Endothelial cell of umbilical vein (primary cell): Measurements from ENCODE around the gene AGRN. TPM values are rescaled to one million over a fixed set of nuclear protein-coding genes. Genes with fewer than 3 reads are reported as not detected.

Experiments
- BruUV-seq: library from RNA; stranded (reverse); fragments of 400-500 nt; replicated peaks from 2 replicates; lab custom pipeline; 2021; lab: Mats Ljungman, UMichigan
- CTCF ChIA-PET: fragments of 300-600, 350-600 bp; sonication (Branson Sonifier 250); formaldehyde crosslinking; loops from one replicate; lab custom pipeline; 2021; ENCODE audit warnings: antibody characterized with exemption, inconsistent platforms; lab: Charles Lee
- POLR2A ChIA-PET: fragments of 300-600, 350-600 bp; sonication (Branson Sonifier 250); formaldehyde crosslinking; loops from one replicate; lab custom pipeline; 2021; ENCODE audit warnings: antibody characterized with exemption, inconsistent platforms; lab: Charles Lee
- DNase-seq: peaks from one replicate; pipeline ENCODE4 v3.0.0-alpha.2; 2011; ENCODE audit warnings: low read depth, low spot score
- FAIRE-seq: peaks from 2 replicates; lab custom pipeline; 2011; peaks lifted over from hg19 to GRCh38; lab: Jason Lieb, UNC
- H2AFZ ChIP-seq: 2 replicates; pipeline ENCODE4 v1.6.0; 2012; ENCODE audit warnings: low read depth, low read length, control low read depth, inconsistent platforms
- H3K27ac ChIP-seq: 2 replicates; pipeline ENCODE4 v1.5.1; 2011; ENCODE audit warnings: low read depth, mild to moderate bottlenecking, control low read depth, low read length, moderate library complexity; ENCODE audit not compliant: insufficient read depth
- H3K27me3 ChIP-seq, 2 experiments: 2 replicates each; pipeline versions ENCODE4 v1.6.0 to v1.6.1; 2011; ENCODE audit warnings: low read length in 2 of 2, mixed read lengths in 1 of 2; ENCODE audit not compliant: control insufficient read depth in 2 of 2, insufficient read depth in 2 of 2
- H3K36me3 ChIP-seq, 2 experiments: 2 replicates in 1 of 2; 3 replicates in 1 of 2; pipeline ENCODE4 v1.5.1; 2011; ENCODE audit warnings: low read length in 2 of 2, mild to moderate bottlenecking in 1 of 2, moderate library complexity in 1 of 2; ENCODE audit not compliant: control insufficient read depth in 2 of 2, insufficient read depth in 2 of 2; ENCODE audit errors: extremely low read depth in 1 of 2
- H3K4me1 ChIP-seq: 3 replicates; pipeline ENCODE4 v1.5.1; 2011; ENCODE audit warnings: mild to moderate bottlenecking, low read length; ENCODE audit not compliant: control insufficient read depth, insufficient read depth; ENCODE audit errors: extremely low read depth
- H3K4me2 ChIP-seq: 2 replicates; pipeline ENCODE4 v1.6.1; 2011; ENCODE audit warnings: low read length, control low read depth, mixed read lengths; ENCODE audit not compliant: insufficient read depth
- H3K4me3 ChIP-seq, 3 experiments: fragments of 200-600 bp in 1 of 3; sonication (generic), shearing (Covaris generic) in 1 of 3; replicated peaks in 1 of 3; 2 replicates each; pipeline ENCODE4 v1.5.1; 2011 to 2016; ENCODE audit warnings: control low read depth in 3 of 3, low read length in 3 of 3, mild to moderate bottlenecking in 2 of 3, inconsistent platforms in 1 of 3, low read depth in 1 of 3, moderate library complexity in 1 of 3; ENCODE audit not compliant: insufficient read depth in 1 of 3
- H3K79me2 ChIP-seq: 2 replicates; pipeline ENCODE4 v1.6.0; 2012; ENCODE audit warnings: low read length, inconsistent platforms; ENCODE audit not compliant: control insufficient read depth, insufficient read depth
- H3K9ac ChIP-seq: replicated peaks from 2 replicates; pipeline ENCODE3; 2011; ENCODE audit warnings: low read length, control low read depth; ENCODE audit not compliant: insufficient read depth; ENCODE audit errors: extremely low read depth
- H3K9me1 ChIP-seq: replicated peaks from 3 replicates; pipeline ENCODE4 v1.6.0; 2011; ENCODE audit warnings: mild to moderate bottlenecking, low read length; ENCODE audit not compliant: control insufficient read depth, insufficient read depth; ENCODE audit errors: extremely low read depth
- H3K9me3 ChIP-seq: replicated peaks from 2 replicates; pipeline ENCODE4 v1.5.1; 2012; ENCODE audit warnings: low read length, inconsistent platforms; ENCODE audit not compliant: control insufficient read depth, insufficient read depth
- H4K20me1 ChIP-seq: replicated peaks from 2 replicates; pipeline ENCODE3; 2011; ENCODE audit warnings: mild to moderate bottlenecking, low read length; ENCODE audit not compliant: control insufficient read depth, insufficient read depth; ENCODE audit errors: extremely low read depth
- EZH2 ChIP-seq: IDR thresholded peaks from 2 replicates; pipeline ENCODE4 v1.6.1; 2012; ENCODE audit warnings: borderline replicate concordance, low read depth, mild to moderate bottlenecking, moderate library complexity, low read length, inconsistent platforms; ENCODE audit not compliant: severe bottlenecking
- FOS ChIP-seq: IDR thresholded peaks from 2 replicates; pipeline ENCODE4 v1.6.1; 2011; ENCODE audit warnings: mild to moderate bottlenecking, low read length, moderate library complexity, borderline replicate concordance; ENCODE audit not compliant: insufficient read depth
- GATA2 ChIP-seq: IDR thresholded peaks from 2 replicates; pipeline ENCODE4 v1.7.0; 2011; ENCODE audit warnings: low read depth, mild to moderate bottlenecking, moderate library complexity, mixed read lengths, low read length; ENCODE audit not compliant: insufficient read length, insufficient read depth
- JUN ChIP-seq: IDR thresholded peaks from 2 replicates; pipeline ENCODE4 v1.6.1; 2011; ENCODE audit warnings: borderline replicate concordance, low read depth; ENCODE audit not compliant: insufficient read length, insufficient read depth
- MYC ChIP-seq: IDR thresholded peaks from one replicate; pipeline ENCODE4 v1.6.1; 2011; ENCODE audit warnings: mild to moderate bottlenecking, low read depth, low read length
- POLR2A ChIP-seq: IDR thresholded peaks from 2 replicates; pipeline ENCODE4 v1.6.1; 2012; ENCODE audit warnings: low read depth, mild to moderate bottlenecking, control low read depth, low read length
- POLR2AphosphoS5 ChIP-seq: IDR thresholded peaks from 2 replicates; pipeline ENCODE4 v1.6.1; 2012; ENCODE audit warnings: low read depth, mild to moderate bottlenecking, control low read depth, low read length, moderate library complexity; ENCODE audit not compliant: insufficient read depth
- dilution Hi-C: fragments of 300-500 bp; cut with MboI; formaldehyde crosslinking; loops from one replicate; pipeline ENCODE4 v1.15.0; 2019; ENCODE audit warnings: low sequenced_read_pairs; ENCODE audit not compliant: extremely low pct_ligation_motif_present
- intact Hi-C: fragments of 100-400 bp; cut with micrococcal nuclease; formaldehyde crosslinking; loops from one replicate; pipeline ENCODE4 v1.10.0; 2022
- polyA plus RNA-seq, 4 experiments: library from polyadenylated mRNA; depleted of rRNA in 3 of 4; stranded (reverse) in 3 of 4; unstranded in 1 of 4; fragments of >200 nt; gene quantifications; 2 replicates each; pipeline versions ENCODE4 v1.2.1 to v1.2.3, GENCODE V29; 2011 to 2012; ENCODE audit warnings: missing spikeins in 1 of 4
- total RNA-seq: library from RNA; stranded (reverse); gene quantifications from 2 replicates; pipeline ENCODE4 v1.2.3, GENCODE V29; 2021
- TF ChIP-seq, protein P1 (sequence below): IDR thresholded peaks from 2 replicates; pipeline ENCODE4 v1.6.1; 2011; ENCODE audit not compliant: insufficient read depth, insufficient read length
- TF ChIP-seq, protein P2 (sequence below), 2 donors: IDR thresholded peaks; 1 replicate in 1 of 2; 2 replicates in 1 of 2; pipeline ENCODE4 v1.5.1; 2011; ENCODE audit warnings: low read length in 2 of 2, mild to moderate bottlenecking in 2 of 2, moderate library complexity in 2 of 2, control low read depth in 1 of 2, inconsistent platforms in 1 of 2, low read depth in 1 of 2; ENCODE audit not compliant: insufficient read depth in 1 of 2; ENCODE audit errors: extremely low read depth in 1 of 2

Gene AGRN
- total and polyA plus RNA-seq, 2 donors (not counting 3 experiments of a cell fraction or from before 2014, with no cell fraction given) = 66.6 to 67.8 TPM

DNA sequence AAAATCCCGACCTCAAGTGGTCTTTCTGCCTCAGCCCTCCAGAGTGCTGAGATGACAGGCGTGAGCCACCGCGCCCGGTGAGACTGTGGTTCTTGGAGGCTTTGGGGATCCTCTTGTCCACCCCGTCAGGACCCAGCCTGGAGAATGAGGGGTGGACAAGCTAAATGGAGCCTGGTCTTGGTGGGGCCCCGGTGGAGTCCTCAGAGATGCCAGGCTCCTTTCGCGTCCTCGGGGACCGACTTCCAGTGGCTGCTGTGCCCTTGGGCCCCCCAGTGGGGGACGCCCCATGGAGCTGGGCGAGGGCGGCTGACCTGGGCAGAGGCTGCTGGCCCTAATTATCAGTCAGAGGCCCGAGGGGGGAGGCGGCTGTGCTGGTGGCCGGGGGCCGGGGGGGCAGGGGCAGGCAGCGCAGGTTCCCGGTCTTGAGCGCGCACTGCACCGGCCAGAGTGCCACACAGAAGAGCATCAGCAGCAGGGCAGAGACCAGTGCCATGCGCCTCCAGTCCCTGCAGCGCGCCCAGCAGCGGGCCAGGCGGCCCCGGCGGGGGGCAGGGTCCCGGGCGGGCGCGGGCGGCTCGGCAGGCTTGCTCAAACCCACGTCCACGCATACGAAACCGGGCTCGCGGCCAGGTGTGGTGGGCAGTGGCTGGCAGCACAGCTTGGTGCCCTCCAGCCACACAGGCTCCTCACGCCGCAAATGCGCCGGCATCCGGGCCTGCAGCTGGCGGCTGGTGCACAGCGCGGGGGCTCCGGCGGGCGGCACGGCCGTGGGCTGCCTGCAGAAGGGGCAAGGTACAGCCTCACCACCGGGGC lies 51.8 kb downstream of the AGRN start:
- BruUV-seq = no TSS peak
- Histone ChIP-seq H2AFZ (no peak overlapping the region), H4K20me1 (no peaks in the 10 kb centered on the region), H3K27me3 (no peaks in the 10 kb centered on the region), H3K79me2 (no peaks in the 10 kb centered on the region), H3K36me3 (no peaks in the 10 kb centered on the region), H3K9ac (no peak overlapping the region), H3K9me3 (no peaks in the 10 kb centered on the region), H3K27ac (no peak overlapping the region), H3K4me1 (no peaks in the 10 kb centered on the region), H3K9me1 (no peaks in the 10 kb centered on the region), H3K4me2 (no peak overlapping the region), H3K4me3 (no peak overlapping the region)
- FAIRE-seq = no peak
- dilution Hi-C loops (no loop called here), intact Hi-C loops (no loop called here)
- CTCF ChIA-PET = interaction anchor here (0.8 to 0.9 kb wide), 2 partner anchors 12 to 202 kb away, joined by 3 to 4 read pairs; partner anchors contain the start of gene UBE2J2
- DNase-seq = no peak
- TF ChIP-seq, protein P1, sequence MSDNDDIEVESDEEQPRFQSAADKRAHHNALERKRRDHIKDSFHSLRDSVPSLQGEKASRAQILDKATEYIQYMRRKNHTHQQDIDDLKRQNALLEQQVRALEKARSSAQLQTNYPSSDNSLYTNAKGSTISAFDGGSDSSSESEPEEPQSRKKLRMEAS = no peak
- TF ChIP-seq, protein P2, sequence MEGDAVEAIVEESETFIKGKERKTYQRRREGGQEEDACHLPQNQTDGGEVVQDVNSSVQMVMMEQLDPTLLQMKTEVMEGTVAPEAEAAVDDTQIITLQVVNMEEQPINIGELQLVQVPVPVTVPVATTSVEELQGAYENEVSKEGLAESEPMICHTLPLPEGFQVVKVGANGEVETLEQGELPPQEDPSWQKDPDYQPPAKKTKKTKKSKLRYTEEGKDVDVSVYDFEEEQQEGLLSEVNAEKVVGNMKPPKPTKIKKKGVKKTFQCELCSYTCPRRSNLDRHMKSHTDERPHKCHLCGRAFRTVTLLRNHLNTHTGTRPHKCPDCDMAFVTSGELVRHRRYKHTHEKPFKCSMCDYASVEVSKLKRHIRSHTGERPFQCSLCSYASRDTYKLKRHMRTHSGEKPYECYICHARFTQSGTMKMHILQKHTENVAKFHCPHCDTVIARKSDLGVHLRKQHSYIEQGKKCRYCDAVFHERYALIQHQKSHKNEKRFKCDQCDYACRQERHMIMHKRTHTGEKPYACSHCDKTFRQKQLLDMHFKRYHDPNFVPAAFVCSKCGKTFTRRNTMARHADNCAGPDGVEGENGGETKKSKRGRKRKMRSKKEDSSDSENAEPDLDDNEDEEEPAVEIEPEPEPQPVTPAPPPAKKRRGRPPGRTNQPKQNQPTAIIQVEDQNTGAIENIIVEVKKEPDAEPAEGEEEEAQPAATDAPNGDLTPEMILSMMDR (IDR thresholded peaks at IDR 0.05; ENCODE audit: extremely low read depth in 1 of 2, insufficient read depth in 1 of 2, low read depth in 1 of 2, low read length in 2 of 2) = no peak
- TF ChIP-seq POLR2AphosphoS5 = no peak
- TF ChIP-seq GATA2 = no peak
- TF ChIP-seq POLR2A = no peak
- TF ChIP-seq EZH2 = no peak
- TF ChIP-seq FOS = no peak
- no peak for TF ChIP-seq JUN
- TF ChIP-seq MYC = no peak
- POLR2A ChIA-PET = no interaction called here
